CD4-positive, alpha-beta T cell treated with Interleukin-6 for 4 hours (primary cell): ENCODE data around the gene TENT5C.

ENCODE experiments used
- DNase-seq: peaks from one replicate; pipeline ENCODE4 v3.0.0-alpha.2; 2020; ENCODE audit warnings: mixed read lengths

The TENT5C gene

DNA sequence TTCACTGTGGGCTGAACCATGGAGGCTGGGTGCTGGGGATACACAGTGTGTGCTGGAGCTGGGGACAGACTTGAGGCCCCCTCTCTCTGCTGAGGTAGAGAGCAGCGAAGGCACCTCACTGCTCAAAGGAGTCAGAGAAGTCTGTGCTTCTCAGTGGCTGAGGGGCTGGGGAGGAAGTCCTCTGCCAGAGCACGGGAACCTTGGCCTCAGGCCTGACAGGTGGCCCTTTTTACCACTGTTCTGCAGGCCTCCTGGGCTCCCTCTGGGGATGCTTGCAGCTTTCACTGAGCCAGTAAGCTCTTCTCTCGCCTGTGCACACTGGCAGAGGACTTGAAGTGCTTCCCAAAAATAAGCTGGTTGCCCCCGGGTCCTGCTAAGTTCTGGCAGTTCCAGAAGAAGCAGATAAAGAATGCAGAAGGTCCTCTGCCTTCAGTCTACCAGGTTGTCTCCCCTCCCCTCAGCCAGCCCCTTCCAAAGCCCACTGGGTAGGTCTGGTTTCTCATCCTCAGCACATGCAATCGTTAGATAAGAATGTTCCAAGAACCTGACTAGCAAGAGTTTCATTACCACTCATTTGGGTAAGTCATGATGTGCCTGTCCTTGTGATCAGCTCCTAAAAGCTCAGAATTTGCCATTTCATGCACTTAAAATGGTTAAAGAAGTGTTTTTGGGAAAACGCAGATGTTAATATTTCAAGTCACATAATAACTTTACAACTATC, 53.9 kb downstream of the TENT5C start:
- DNase-seq, result peak; percentile 28

GRCh38 chr1:117660271-117660965, 54.6 kb downstream of the TENT5C start:
- no peak for DNase-seq

DNA sequence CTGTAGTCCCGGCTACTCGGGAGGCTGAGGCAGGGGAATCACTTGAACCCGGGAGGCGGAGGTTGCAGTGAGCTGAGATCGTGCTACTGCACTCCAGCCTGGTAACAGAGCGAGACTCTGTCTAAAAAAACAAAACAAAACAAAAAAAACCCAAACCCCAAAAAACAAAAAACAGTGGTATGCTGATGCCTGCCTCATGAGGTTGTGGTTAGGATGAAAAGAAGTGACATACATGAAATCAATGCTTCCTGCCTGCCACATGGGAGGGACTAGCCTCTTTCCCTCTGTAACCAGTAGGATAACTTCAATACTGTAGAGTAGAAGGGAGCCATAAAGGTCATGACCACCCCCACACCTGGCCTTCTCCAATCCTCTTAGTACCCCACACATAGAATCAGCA, 55.2 kb downstream of the TENT5C start:
- DNase-seq, result peak; percentile 46

DNA sequence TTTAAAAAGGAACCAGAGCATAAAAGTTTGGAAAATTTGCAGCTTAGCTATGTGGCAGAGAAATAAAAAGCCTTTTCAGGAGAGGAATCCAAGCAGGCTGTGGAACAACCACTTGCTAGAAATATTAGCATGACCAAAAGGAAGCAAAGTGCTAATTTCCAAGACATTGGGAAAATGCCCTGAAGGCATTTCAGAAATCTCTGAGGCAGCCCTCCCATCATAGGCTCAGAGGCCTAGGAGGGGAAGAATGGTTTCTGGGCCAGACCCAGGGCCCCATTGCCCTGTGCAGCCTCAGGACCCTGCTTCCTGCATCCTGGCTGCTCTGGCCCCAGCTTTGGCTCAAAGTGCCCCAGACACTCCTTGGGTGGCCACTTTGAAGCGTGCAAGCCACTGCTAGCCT, 56.8 kb downstream of the TENT5C start:
- no peak for DNase-seq

GRCh38 chr1:117663156-117663902, 57.5 kb downstream of the TENT5C start:
- no peak for DNase-seq

DNA sequence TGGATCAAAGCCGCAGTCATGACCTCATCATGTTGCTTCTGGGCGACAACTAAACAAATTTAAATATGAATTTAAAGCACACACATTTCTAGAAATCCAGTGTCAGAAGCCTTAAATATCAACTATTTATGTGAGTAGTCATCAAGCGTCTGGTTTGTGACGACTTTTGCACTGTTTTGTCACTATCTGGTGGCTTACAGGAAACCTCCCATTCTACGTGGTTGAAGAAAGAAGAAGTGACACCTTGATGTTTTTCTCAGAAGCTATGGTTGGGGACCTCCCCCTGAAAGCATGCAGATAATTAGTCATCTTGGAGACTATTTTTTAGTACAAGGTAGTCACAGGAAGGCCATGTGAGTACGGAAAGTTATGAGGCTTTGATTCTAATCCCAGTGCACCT, 58.5 kb downstream of the TENT5C start:
- DNase-seq, result peak; percentile 65

DNA sequence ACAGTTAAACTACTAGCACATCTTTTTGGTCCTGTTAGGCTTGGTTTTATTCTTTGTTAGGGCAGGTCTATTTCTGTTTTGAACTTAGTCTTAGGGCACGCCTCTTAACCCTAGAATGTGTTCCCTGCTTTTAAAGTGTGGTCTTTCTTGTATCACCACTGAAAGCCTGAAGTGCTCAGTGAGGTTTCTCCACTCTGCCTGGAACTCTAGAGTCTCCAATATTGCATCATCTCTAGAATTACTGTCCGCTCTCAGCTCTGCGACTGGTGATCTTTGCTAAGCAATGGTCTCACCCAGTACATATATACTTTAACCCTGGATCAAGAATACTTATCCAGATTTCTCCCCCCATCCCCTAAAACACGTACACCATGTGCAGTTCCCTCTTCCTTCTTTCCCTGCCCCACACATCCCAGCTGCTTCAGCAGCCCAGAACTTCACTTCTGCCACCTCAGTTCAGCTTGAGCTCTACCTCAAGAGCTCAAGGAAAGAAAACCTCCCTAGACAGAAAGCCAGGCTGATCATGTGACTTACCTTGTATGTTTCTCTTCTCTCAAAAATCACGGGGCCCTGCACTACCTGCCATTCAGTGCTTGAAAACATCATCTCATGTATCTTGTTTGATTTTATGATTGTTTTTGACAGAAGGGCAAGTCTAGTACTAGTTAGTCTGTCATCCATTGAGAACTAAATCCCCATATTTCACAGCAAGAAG, 59.9 kb downstream of the TENT5C start:
- DNase-seq, result no peak

- no peak for DNase-seq
Measured at GRCh38 chr1:117669572-117669971, 63.7 kb downstream of the TENT5C start.

DNA sequence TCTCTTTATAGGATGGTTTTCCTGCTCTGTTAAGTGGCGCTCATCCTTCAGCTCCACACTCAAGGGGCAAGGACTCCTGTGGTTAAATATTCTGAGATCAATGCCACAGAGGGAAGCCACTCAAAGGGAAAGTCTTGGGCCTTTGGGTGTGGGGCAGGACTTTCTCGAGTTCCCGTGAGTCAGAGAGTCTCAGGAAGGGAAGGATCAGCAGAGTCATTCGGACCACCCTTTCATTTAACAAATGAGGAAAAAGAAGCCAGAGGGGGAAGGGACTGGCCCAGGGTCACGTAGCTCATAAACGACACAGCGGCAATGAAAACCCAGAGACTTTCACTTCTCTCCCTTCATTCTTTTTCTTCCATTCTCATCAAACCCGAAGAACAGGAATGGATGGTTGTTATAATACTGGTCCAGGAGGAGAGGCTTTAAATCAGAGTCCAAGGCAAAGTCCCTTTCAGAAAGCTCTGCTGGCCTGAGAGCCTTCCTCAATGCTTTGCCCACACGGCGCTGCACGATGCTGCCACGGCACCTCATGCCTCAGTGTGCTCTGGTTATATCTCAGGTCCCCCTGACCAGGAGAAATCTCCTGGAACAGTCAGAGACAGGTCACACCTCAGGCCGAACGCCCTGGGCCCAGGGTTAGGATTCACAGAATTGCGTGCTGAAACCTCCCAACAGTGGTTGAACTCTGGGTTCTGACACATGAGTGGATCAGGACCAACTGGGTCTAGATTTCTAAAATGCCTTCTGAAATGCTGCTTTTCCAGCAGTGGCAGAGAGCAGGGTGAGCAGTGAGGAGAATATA, 65.3 kb downstream of the TENT5C start:
- DNase-seq, result no peak

- peak; percentile 31 for DNase-seq
Measured at GRCh38 chr1:117671781-117672501, 66.1 kb downstream of the TENT5C start.

DNA sequence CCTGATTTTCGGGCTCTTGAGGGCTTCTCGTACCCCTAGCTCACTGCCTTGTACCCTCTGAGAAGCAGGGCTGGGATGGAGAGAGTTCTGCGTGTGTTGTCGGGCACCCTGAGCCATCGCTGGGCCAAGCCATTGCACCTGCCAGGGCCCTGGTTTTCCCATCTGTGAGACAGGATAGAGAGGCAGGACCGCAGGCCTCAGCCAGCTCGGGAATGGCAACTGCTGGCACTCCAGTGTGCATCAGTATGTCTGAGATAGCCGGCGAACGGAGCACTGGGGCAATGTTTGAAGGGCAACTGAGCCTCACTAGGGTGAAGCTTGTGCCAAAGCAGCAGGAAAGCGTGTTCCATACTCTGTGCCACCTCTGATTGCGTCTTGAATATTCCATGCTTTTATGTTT, 66.9 kb downstream of the TENT5C start:
- DNase-seq, result no peak

DNA sequence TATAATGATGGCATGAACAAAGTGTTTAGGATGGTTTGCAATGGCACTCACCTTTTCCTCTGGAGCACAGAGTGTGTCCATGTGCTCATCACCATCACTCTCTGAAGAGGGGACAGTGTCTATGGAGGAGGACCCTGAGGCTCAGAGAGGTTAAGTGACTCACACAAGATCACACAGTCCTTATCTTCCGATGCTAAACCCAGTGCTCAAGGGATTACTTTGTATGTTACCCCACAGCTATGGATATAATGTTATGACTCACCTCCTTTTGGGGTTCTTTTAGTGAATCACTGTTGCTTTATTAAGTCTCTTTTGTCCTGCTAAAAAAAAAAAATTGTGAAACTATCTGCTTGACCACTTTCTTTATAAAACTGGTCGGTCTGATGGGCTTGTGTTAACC, 67.6 kb downstream of the TENT5C start:
- DNase-seq, result no peak

- peak; percentile 67 for DNase-seq
Measured at GRCh38 chr1:117674521-117675400, 68.9 kb downstream of the TENT5C start.

- no peak for DNase-seq
Measured at GRCh38 chr1:117675907-117676430, 70.1 kb downstream of the TENT5C start.

- no peak for DNase-seq
Measured at GRCh38 chr1:117676615-117677130, 70.8 kb downstream of the TENT5C start.
